HepG2 (cell line): ENCODE data around the gene ZFP92. TPM values are rescaled to one million over a fixed set of nuclear protein-coding genes. Genes with fewer than 3 reads are reported as not detected.
A peak's percentile ranks its signal among the peaks of the same experiment; 100 is the strongest.

ENCODE experiments used
- ATM ChIP-seq: fragments of 450-650 bp; IDR thresholded peaks from 2 replicates; pipeline ENCODE4 v1.7.1; 2017; ENCODE audit warnings: mild to moderate bottlenecking, borderline replicate concordance
- HDAC6 ChIP-seq: fragments of 200-600 bp; sonication (generic); IDR thresholded peaks from 2 replicates; pipeline ENCODE4 v1.7.0; 2017; ENCODE audit warnings: mild to moderate bottlenecking, antibody characterized with exemption, low read length, low read depth
- HNRNPH1 ChIP-seq: fragments of 200-400 bp; formaldehyde crosslinking; optimal IDR thresholded peaks from 2 replicates; pipeline ENCODE3; 2017; ENCODE audit warnings: mild to moderate bottlenecking, low read depth, low read length
- HNRNPL ChIP-seq: fragments of 200-400 bp; formaldehyde crosslinking; IDR thresholded peaks from 2 replicates; pipeline ENCODE4 v1.6.1; 2017; ENCODE audit warnings: mild to moderate bottlenecking, low read depth, low read length
- IRF2 ChIP-seq: IDR thresholded peaks from 2 replicates; pipeline ENCODE4 v1.6.1; 2018; ENCODE audit warnings: missing genetic modification reagents, missing compliant biosample characterization
- KDM4B ChIP-seq: sonication (generic); formaldehyde crosslinking; IDR thresholded peaks from 2 replicates; pipeline ENCODE4 v1.4.0; 2020; ENCODE audit warnings: missing genetic modification reagents
- MIER2 ChIP-seq: IDR thresholded peaks from 2 replicates; pipeline ENCODE4 v1.6.1; 2016; ENCODE audit warnings: missing biosample characterization, missing genetic modification reagents
- MTERF4 ChIP-seq: sonication (generic); formaldehyde crosslinking; IDR thresholded peaks from 2 replicates; pipeline ENCODE4 v1.8.0; 2023; ENCODE audit warnings: mild to moderate bottlenecking, missing genetic modification reagents
- NFAT5 ChIP-seq: sonication (generic); formaldehyde crosslinking; IDR thresholded peaks from 2 replicates; pipeline ENCODE4 v1.4.0; 2020; ENCODE audit warnings: missing genetic modification reagents
- NR2C2 ChIP-seq: sonication (generic); formaldehyde crosslinking; IDR thresholded peaks from 2 replicates; pipeline ENCODE4 v1.4.0; 2020; ENCODE audit warnings: missing genetic modification reagents, mild to moderate bottlenecking, moderate library complexity, borderline replicate concordance
- PHF20 ChIP-seq: sonication (generic); formaldehyde crosslinking; IDR thresholded peaks from 2 replicates; pipeline ENCODE4 v1.5.0; 2020; ENCODE audit warnings: mild to moderate bottlenecking, missing genetic modification reagents
- POLR2G ChIP-seq: fragments of 200-400 bp; formaldehyde crosslinking; IDR thresholded peaks from 2 replicates; pipeline ENCODE4 v1.6.1; 2018; ENCODE audit warnings: mild to moderate bottlenecking, low read depth, low read length, moderate library complexity
- RXRB ChIP-seq: IDR thresholded peaks from 2 replicates; pipeline ENCODE4 v1.6.1; 2016; ENCODE audit warnings: borderline replicate concordance, missing genetic modification reagents, missing compliant biosample characterization
- SIX1 ChIP-seq: sonication (generic); formaldehyde crosslinking; IDR thresholded peaks from 2 replicates; pipeline ENCODE4 v1.4.0; 2020; ENCODE audit warnings: missing genetic modification reagents, borderline replicate concordance
- SOX5 ChIP-seq: IDR thresholded peaks from 2 replicates; pipeline ENCODE4 v1.6.1; 2016; ENCODE audit warnings: borderline replicate concordance
- SOX6 ChIP-seq, 2 experiments: fragments of 450-650 bp in 1 of 2; sonication (generic) in 1 of 2; formaldehyde crosslinking in 1 of 2; IDR thresholded peaks; 2 replicates each; pipeline versions ENCODE4 v1.4.0 to v1.6.1; 2017 to 2020; ENCODE audit warnings: antibody characterized with exemption in 1 of 2, mild to moderate bottlenecking in 1 of 2, missing genetic modification reagents in 1 of 2
- TBX2 ChIP-seq: sonication (generic); formaldehyde crosslinking; IDR thresholded peaks from 2 replicates; pipeline ENCODE4 v1.5.0; 2020; ENCODE audit warnings: missing genetic modification reagents, mild to moderate bottlenecking, borderline replicate concordance
- ZNF687 ChIP-seq: sonication (generic); formaldehyde crosslinking; IDR thresholded peaks from 2 replicates; pipeline ENCODE4 v1.5.1; 2020; ENCODE audit warnings: mild to moderate bottlenecking, missing genetic modification reagents, moderate library complexity
- ZNF773 ChIP-seq: sonication (generic); formaldehyde crosslinking; IDR thresholded peaks from 2 replicates; pipeline ENCODE4 v1.4.0; 2020; ENCODE audit warnings: missing genetic modification reagents, borderline replicate concordance
- ZSCAN12 ChIP-seq: sonication (generic); formaldehyde crosslinking; IDR thresholded peaks from 2 replicates; pipeline ENCODE4 v1.9.0; 2021; ENCODE audit warnings: mild to moderate bottlenecking, missing genetic modification reagents
- polyA plus RNA-seq, 8 experiments: library from polyadenylated mRNA; depleted of rRNA in 3 of 8; stranded (reverse) in 7 of 8; unstranded in 1 of 8; fragments of >200 nt; fragmentation: Illumina TruSeq in 4 of 8; extraction: Trizol in 4 of 8; gene quantifications; 2 replicates each; pipeline versions ENCODE4 v1.2.1 to v1.2.3, GENCODE V29; 2011 to 2016; ENCODE audit warnings: low read depth in 4 of 8, missing spikeins in 1 of 8, mixed read lengths in 1 of 8; ENCODE audit not compliant: insufficient read depth in 1 of 8
- total RNA-seq, 5 experiments: library from RNA; depleted of rRNA; stranded (reverse); fragments of >200 nt; fragmentation: Illumina TruSeq; extraction: Trizol; gene quantifications; 2 replicates each; pipeline ENCODE4 v1.2.3, GENCODE V29; 2016; ENCODE audit warnings: low read depth in 1 of 5

ZFP92 gene
- total and polyA plus RNA-seq, 2 of the 13 experiments (the other 11 are each of a cell fraction or from before 2014, with no cell fraction given): 0.02 TPM; not detected in 1

GRCh38 chrX:153409414-153410101 lies 1.7 kb upstream of the ZFP92 start (continued):
- TF ChIP-seq ZNF687 (CRISPR knock-in tag) (peak; percentile 94), HNRNPH1 (no peak), SOX6 (IDR thresholded peaks at IDR 0.05) (no peak), SOX6 (CRISPR knock-in tag; IDR thresholded peaks at IDR 0.05) (0 out of 2 replicates have a peak, but pooled peaks have one; percentile 27), TBX2 (CRISPR knock-in tag) (no peak), KDM4B (CRISPR knock-in tag) (no peak), PHF20 (peak; percentile 26; the same call in 1 of the 2 replicates), NR2C2 (CRISPR knock-in tag) (0 out of 2 replicates have a peak, but pooled peaks have one; percentile 33), HNRNPL (no peak), MIER2 (CRISPR knock-in tag) (no peak), ZSCAN12 (CRISPR knock-in tag) (no peak), SIX1 (no peak), ZNF773 (CRISPR knock-in tag) (no peak), MTERF4 (CRISPR knock-in tag) (no peak), IRF2 (CRISPR knock-in tag) (peak; percentile 33; the same call in 1 of the 2 replicates), SOX5 (CRISPR knock-in tag) (peak; percentile 10; the same call in 1 of the 2 replicates), POLR2G (no peak), ATM (no peak), HDAC6 (no peak), RXRB (no peak), NFAT5 (CRISPR knock-in tag) (no peak)
